A673 (cell line): ENCODE results near the gene GADL1.

Experiments
- EZH2 ChIP-seq: fragments of 200-600 bp; sonication (generic); IDR thresholded peaks from 2 replicates; pipeline ENCODE4 v1.6.1; 2017; ENCODE audit warnings: borderline replicate concordance, low read depth, mild to moderate bottlenecking, mixed read lengths, antibody characterized with exemption, low read length; ENCODE audit not compliant: poor library complexity, severe bottlenecking
- TF ChIP-seq, protein P1 (sequence below): fragments of 300-800, 200-600 bp; sonication (generic); conservative IDR thresholded peaks from 2 replicates; pipeline ENCODE4 v1.5.1; 2017; ENCODE audit warnings: low read depth, mild to moderate bottlenecking, antibody characterized with exemption, low read length, moderate library complexity, mixed read lengths

DNA sequence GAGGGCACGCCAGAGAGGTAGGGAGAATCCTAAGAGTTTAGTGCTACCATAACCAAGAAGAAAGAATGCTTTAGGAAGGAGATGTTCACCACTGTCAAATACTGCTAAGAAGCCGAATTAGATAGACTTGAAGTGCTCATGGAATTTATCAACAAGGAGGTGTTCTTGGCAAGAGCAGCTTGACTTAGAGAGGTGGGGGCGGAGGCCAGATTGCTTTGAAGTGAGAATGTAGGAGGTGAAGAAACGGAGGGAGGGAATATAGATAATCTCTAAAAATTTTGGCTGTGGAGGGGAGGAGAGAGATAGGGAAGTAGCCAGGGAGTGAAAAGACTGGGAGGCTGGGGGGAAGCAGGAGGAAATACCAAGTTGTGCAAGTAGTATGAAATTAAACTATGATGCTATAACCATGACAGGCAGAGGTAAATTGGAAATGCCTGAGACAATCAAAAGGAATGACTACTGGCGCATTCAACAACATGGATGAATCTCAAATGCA lies 35.5 kb downstream of the GADL1 start:
- TF ChIP-seq, protein P1, sequence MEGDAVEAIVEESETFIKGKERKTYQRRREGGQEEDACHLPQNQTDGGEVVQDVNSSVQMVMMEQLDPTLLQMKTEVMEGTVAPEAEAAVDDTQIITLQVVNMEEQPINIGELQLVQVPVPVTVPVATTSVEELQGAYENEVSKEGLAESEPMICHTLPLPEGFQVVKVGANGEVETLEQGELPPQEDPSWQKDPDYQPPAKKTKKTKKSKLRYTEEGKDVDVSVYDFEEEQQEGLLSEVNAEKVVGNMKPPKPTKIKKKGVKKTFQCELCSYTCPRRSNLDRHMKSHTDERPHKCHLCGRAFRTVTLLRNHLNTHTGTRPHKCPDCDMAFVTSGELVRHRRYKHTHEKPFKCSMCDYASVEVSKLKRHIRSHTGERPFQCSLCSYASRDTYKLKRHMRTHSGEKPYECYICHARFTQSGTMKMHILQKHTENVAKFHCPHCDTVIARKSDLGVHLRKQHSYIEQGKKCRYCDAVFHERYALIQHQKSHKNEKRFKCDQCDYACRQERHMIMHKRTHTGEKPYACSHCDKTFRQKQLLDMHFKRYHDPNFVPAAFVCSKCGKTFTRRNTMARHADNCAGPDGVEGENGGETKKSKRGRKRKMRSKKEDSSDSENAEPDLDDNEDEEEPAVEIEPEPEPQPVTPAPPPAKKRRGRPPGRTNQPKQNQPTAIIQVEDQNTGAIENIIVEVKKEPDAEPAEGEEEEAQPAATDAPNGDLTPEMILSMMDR, result no peak
- no peak for TF ChIP-seq EZH2
